ENCODE results near the gene SAPCD1.

The SAPCD1 gene

DNA sequence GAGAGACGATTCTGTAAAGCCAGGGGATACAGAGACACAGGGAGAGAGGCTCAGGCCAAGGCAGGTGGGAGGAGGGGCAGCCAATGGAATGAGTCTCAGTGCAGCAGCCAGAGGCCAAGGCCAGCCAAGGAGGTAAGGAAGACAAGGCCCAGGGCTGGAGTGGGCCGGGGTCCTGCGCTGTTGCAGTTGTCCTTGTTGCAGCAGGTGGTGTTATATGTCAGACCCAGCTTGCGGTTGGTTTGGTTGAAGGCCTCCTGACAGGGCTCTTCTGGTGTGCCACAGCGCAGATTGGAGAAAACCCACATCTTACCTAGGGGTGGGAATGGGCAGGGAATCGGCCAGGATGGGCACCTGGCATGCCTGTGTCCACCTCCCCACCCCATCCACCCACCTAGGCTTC, 43.5 kb upstream of the SAPCD1 start:
- H3K4me3 ChIP-seq (ENCODE audit: low read depth, low read length): no peak overlapping the region

DNA sequence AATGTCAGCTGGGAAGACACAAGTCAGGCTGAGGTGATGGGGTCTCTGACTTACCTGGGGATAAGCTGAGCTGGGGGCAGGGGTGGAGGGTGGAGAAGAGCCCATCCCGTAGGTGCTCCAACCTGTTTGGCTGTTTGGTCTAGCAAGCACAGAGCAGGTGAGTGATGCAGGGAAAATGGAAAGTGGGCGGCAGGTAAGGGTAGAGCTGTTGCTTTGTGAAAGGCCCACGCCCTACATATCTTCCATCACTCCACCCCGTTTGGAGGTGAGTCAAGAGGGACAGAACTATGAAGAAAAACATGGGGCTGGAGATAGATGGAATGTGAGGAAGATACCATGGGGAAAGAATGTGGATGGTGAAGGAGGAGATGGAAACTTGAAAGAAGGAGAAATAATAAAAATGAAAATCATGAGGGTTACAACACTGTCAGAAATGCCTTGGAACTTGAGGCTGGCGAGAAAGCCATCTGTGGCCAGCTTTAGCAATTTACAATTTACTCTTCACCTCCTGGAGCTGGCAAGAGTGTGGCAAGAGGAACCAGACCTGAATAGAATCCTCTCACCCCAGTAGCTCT, 42.2 kb upstream of the SAPCD1 start:
- in situ Hi-C loops (cut with HindIII; ENCODE audit: low sequenced_read_pairs): no loop called here

More for the DNA sequence above, 43.5 kb upstream of the SAPCD1 start:
- TF ChIP-seq, protein P1, sequence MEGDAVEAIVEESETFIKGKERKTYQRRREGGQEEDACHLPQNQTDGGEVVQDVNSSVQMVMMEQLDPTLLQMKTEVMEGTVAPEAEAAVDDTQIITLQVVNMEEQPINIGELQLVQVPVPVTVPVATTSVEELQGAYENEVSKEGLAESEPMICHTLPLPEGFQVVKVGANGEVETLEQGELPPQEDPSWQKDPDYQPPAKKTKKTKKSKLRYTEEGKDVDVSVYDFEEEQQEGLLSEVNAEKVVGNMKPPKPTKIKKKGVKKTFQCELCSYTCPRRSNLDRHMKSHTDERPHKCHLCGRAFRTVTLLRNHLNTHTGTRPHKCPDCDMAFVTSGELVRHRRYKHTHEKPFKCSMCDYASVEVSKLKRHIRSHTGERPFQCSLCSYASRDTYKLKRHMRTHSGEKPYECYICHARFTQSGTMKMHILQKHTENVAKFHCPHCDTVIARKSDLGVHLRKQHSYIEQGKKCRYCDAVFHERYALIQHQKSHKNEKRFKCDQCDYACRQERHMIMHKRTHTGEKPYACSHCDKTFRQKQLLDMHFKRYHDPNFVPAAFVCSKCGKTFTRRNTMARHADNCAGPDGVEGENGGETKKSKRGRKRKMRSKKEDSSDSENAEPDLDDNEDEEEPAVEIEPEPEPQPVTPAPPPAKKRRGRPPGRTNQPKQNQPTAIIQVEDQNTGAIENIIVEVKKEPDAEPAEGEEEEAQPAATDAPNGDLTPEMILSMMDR (IDR thresholded peaks at IDR 0.05; ENCODE audit: low read depth, low read length): no peak
- in situ Hi-C loops (cut with HindIII; ENCODE audit: low sequenced_read_pairs): no loop called here
- DNase-seq (ENCODE audit: low read depth, low spot score): no peak

DNA sequence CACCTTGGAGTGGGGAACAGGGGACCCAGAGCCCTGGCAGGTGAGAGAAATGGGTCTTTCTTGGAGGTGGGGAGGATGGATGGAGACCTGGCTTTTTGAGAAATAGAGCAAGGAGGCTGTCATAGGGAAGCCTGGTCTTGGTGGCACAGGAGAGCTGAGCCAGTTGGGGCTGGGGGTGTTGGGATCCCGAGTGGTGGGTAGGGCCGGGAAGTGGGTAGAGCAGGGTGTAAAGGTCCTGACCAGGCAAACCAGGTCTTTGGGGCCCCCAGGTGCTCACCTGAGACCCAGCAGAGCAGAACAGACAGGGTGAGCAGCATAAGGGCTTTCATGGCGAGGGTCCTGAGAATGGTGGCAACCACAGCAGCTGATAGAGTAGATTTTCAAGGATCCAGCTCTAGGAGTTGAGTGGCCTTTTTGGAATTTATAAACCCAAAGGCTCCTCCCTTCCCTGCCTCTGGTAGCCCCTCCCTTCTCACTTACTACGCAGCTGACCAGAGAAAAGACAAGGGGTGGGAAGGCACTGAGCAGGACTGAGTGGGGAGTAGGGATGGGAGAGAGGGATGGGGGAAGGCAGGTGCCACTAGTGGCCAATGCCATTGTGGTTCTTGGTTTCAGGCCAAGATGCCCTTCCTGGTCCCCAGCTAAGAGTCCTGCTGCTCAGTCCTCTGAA, 41.0 kb upstream of the SAPCD1 start, which contains the start of gene LY6G6C:
Gene LY6G6C, minus strand, starts transcription at position 396 of the 670 bp plus-strand sequence. Its CDS starts 67 bp downstream, at position 329.
- no peak for DNase-seq (ENCODE audit: low read depth, low spot score)
- in situ Hi-C loops (cut with HindIII; ENCODE audit: low sequenced_read_pairs): no loop called here
- TF ChIP-seq, protein P1 (IDR thresholded peaks at IDR 0.05; ENCODE audit: low read depth, low read length): no peak
- H3K4me3 ChIP-seq (ENCODE audit: low read depth, low read length): no peak within 1 kb of the TSS

More for the DNA sequence above, 42.2 kb upstream of the SAPCD1 start:
- H3K4me3 ChIP-seq (ENCODE audit: low read depth, low read length): no peak overlapping the region
- TF ChIP-seq, protein P1 (IDR thresholded peaks at IDR 0.05; ENCODE audit: low read depth, low read length): no peak
- no peak for DNase-seq (ENCODE audit: low read depth, low spot score)

- no peak for DNase-seq (ENCODE audit: low read depth, low spot score)
- H3K4me3 ChIP-seq (ENCODE audit: low read depth, low read length): no peak overlapping the region
- TF ChIP-seq, protein P1 (IDR thresholded peaks at IDR 0.05; ENCODE audit: low read depth, low read length): no peak
- in situ Hi-C loops (cut with HindIII; ENCODE audit: low sequenced_read_pairs): no loop called here
Observed at GRCh38 chr6:31722173-31722572, 40.3 kb upstream of the SAPCD1 start.

- no peak within 1 kb of the TSS for H3K4me3 ChIP-seq (ENCODE audit: low read depth, low read length)
- TF ChIP-seq, protein P1 (IDR thresholded peaks at IDR 0.05; ENCODE audit: low read depth, low read length): no peak
- no peak for DNase-seq (ENCODE audit: low read depth, low spot score)
- in situ Hi-C loops (cut with HindIII; ENCODE audit: low sequenced_read_pairs): no loop called here
Observed at GRCh38 chr6:31723245-31723979, 39.0 kb upstream of the SAPCD1 start, which contains the start of gene MPIG6B. TSS of gene MPIG6B (plus strand) at chr6:31723373. CDS start at chr6:31723384, 11 bp downstream.

DNA sequence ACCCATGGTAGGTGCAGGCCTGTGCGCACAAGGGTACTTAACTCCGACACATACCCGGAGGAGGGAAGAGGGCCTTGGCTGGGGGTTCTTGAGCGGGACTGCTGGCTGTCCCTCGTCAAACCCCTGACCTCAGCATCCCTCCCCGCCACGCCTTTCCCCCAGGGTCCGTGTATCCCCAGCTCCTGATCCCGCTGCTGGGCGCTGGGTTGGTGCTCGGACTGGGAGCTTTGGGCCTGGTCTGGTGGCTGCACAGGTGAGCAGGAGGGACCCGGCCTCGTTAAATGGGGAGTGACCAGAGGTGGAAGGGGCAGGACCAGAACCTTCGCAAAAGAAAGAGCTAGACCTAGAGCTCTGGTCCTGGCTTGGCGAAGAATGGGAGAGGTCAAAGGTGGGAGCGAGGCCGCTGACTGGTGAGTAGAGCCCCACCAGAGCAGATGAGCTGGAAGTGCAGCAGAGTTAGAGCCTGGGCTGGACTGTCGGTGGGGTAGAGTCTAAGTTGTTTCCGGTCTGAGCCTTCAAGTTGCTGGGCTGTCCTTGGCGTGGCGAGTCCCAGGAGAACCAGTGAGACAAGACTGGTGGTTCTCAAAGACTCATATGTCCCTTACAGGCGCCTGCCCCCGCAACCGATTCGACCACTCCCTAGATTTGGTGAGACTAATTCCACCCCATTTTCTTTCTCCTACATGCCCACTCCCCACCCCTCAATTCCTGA, 38.3 kb upstream of the SAPCD1 start:
- TF ChIP-seq, protein P1 (IDR thresholded peaks at IDR 0.05; ENCODE audit: low read depth, low read length): no peak
- H3K4me3 ChIP-seq (ENCODE audit: low read depth, low read length): no peak overlapping the region
- in situ Hi-C loops (cut with HindIII; ENCODE audit: low sequenced_read_pairs): no loop called here
- DNase-seq (ENCODE audit: low read depth, low spot score): no peak
